Mononuclear cell (primary cell): ENCODE results near the gene SDK2. TPM values are rescaled to one million over a fixed set of nuclear protein-coding genes. Genes with fewer than 3 reads are reported as not detected.

ENCODE experiments used
- H3K27me3 ChIP-seq: 2 replicates; pipeline ENCODE4 v1.6.0; 2011; ENCODE audit warnings: low read length, control low read depth; ENCODE audit not compliant: insufficient read depth
- H3K4me1 ChIP-seq: 2 replicates; pipeline ENCODE4 v1.5.1; 2011; ENCODE audit warnings: mild to moderate bottlenecking, low read length, control low read depth; ENCODE audit not compliant: insufficient read depth
- H3K4me3 ChIP-seq: 2 replicates; pipeline ENCODE4 v1.5.1; 2011; ENCODE audit warnings: mild to moderate bottlenecking, low read length, moderate library complexity
- H3K9me3 ChIP-seq: 2 replicates; pipeline ENCODE4 v1.5.1; 2011; ENCODE audit warnings: low read depth, mild to moderate bottlenecking, control low read depth, low read length
- total RNA-seq: library from RNA; depleted of rRNA; stranded (reverse); fragments of >200 nt; gene quantifications from one replicate; pipeline ENCODE4 v1.2.3, GENCODE V29; 2012

SDK2 gene
- total RNA-seq, 1 donor: 2.0 TPM

- peaks cover 16% of the 10 kb centered on the region for H3K4me1 ChIP-seq
- peaks cover 33% of the 10 kb centered on the region for H3K27me3 ChIP-seq
- no peaks in the 10 kb centered on the region for H3K9me3 ChIP-seq
- peak overlapping the region; percentile 35 for H3K4me3 ChIP-seq
Observed at GRCh38 chr17:73645050-73645871, 1.0 kb upstream of the SDK2 start.

GRCh38 chr17:73643852-73644144 lies 447 bp downstream of the SDK2 start:
- peaks cover 33% of the 10 kb centered on the region for H3K27me3 ChIP-seq
- H3K9me3 ChIP-seq: no peaks in the 10 kb centered on the region
- H3K4me3 ChIP-seq: peak overlapping the region; percentile 42
- H3K4me1 ChIP-seq: peaks cover 16% of the 10 kb centered on the region

GRCh38 chr17:73643001-73643851 lies 1.0 kb downstream of the SDK2 start:
- Histone ChIP-seq H3K9me3 (no peaks in the 10 kb centered on the region), H3K27me3 (peaks cover 31% of the 10 kb centered on the region), H3K4me3 (peak overlapping the region; percentile 42), H3K4me1 (peaks cover 16% of the 10 kb centered on the region)

- peaks cover 16% of the 10 kb centered on the region for H3K4me1 ChIP-seq
- peaks cover 31% of the 10 kb centered on the region for H3K27me3 ChIP-seq
- peak overlapping the region; percentile 42 for H3K4me3 ChIP-seq
- no peaks in the 10 kb centered on the region for H3K9me3 ChIP-seq
Observed at GRCh38 chr17:73642659-73643000, 1.6 kb downstream of the SDK2 start.

- Histone ChIP-seq H3K27me3 (peaks cover 30% of the 10 kb centered on the region), H3K4me1 (peaks cover 16% of the 10 kb centered on the region), H3K9me3 (no peaks in the 10 kb centered on the region), H3K4me3 (no peak overlapping the region)
Observed at GRCh38 chr17:73641826-73642600, 2.2 kb downstream of the SDK2 start.

GRCh38 chr17:73640691-73641090 lies 3.6 kb downstream of the SDK2 start:
- Histone ChIP-seq H3K4me3 (no peak overlapping the region), H3K9me3 (no peaks in the 10 kb centered on the region), H3K4me1 (peaks cover 16% of the 10 kb centered on the region), H3K27me3 (peaks cover 23% of the 10 kb centered on the region)

- peaks cover 16% of the 10 kb centered on the region for H3K4me1 ChIP-seq
- H3K4me3 ChIP-seq: no peak overlapping the region
- H3K9me3 ChIP-seq: no peaks in the 10 kb centered on the region
- H3K27me3 ChIP-seq: peaks cover 23% of the 10 kb centered on the region
Observed at GRCh38 chr17:73639932-73640331, 4.3 kb downstream of the SDK2 start.

GRCh38 chr17:73639322-73639721 lies 4.9 kb downstream of the SDK2 start:
- Histone ChIP-seq H3K27me3 (peaks cover 23% of the 10 kb centered on the region), H3K4me1 (peaks cover 16% of the 10 kb centered on the region), H3K9me3 (no peaks in the 10 kb centered on the region), H3K4me3 (no peak overlapping the region)

- Histone ChIP-seq H3K27me3 (peaks cover 20% of the 10 kb centered on the region), H3K9me3 (no peaks in the 10 kb centered on the region), H3K4me3 (no peak overlapping the region), H3K4me1 (peaks cover 15% of the 10 kb centered on the region)
Observed at GRCh38 chr17:73638556-73638955, 5.7 kb downstream of the SDK2 start.

GRCh38 chr17:73637866-73638265 lies 6.4 kb downstream of the SDK2 start:
- H3K4me1 ChIP-seq: peaks cover 9% of the 10 kb centered on the region
- H3K27me3 ChIP-seq: peaks cover 13% of the 10 kb centered on the region
- H3K4me3 ChIP-seq: no peak overlapping the region
- H3K9me3 ChIP-seq: no peaks in the 10 kb centered on the region

- no peaks in the 10 kb centered on the region for H3K27me3 ChIP-seq
- no peaks in the 10 kb centered on the region for H3K9me3 ChIP-seq
- no peaks in the 10 kb centered on the region for H3K4me1 ChIP-seq
- H3K4me3 ChIP-seq: no peak overlapping the region
Observed at GRCh38 chr17:73635101-73635817, 9.0 kb downstream of the SDK2 start.

GRCh38 chr17:73634629-73635028 lies 9.6 kb downstream of the SDK2 start:
- no peak overlapping the region for H3K4me3 ChIP-seq
- H3K27me3 ChIP-seq: no peaks in the 10 kb centered on the region
- no peaks in the 10 kb centered on the region for H3K4me1 ChIP-seq
- no peaks in the 10 kb centered on the region for H3K9me3 ChIP-seq

GRCh38 chr17:73633736-73634135 lies 10.5 kb downstream of the SDK2 start:
- Histone ChIP-seq H3K4me3 (no peak overlapping the region), H3K9me3 (no peaks in the 10 kb centered on the region), H3K4me1 (no peaks in the 10 kb centered on the region), H3K27me3 (no peaks in the 10 kb centered on the region)

- Histone ChIP-seq H3K27me3 (no peaks in the 10 kb centered on the region), H3K4me3 (no peak overlapping the region), H3K4me1 (no peaks in the 10 kb centered on the region), H3K9me3 (no peaks in the 10 kb centered on the region)
Observed at GRCh38 chr17:73632513-73632912, 11.7 kb downstream of the SDK2 start.
